ENCODE results near the gene SRRD.
A peak's percentile ranks its signal among the peaks of the same experiment; 100 is the strongest.

DNA sequence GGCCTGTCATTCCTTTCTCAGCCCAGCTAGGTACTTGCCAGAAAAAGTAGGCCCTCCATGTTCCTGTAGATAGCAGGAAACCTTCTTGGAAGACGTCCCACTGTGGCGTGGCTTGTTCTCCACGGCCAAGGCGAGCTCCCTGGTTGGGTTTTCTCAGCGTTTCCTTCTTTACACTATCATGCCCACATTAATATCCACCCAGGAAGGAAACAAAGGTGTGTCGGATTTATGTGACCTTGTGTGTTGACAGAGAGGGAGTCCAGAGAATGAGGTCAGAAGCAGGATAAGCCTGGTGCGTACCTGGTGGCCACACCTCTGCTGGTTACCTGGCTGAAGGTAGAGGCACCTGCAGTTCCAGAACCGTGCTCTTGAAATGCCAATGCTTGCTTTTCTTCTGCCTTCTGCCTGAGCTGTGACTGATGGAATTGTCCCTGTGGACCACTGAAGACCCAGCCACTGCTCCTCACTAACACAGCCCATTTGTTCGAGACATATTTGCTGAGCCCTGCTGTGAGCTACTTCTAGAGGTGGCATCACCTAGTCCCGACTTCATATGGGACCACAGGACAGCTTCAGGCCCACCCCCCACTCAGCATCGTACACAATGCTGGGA, 46.7 kb upstream of the SRRD start:
- TF ChIP-seq POLR2A (IDR thresholded peaks at IDR 0.05), result no peak
- TF ChIP-seq, protein P1, sequence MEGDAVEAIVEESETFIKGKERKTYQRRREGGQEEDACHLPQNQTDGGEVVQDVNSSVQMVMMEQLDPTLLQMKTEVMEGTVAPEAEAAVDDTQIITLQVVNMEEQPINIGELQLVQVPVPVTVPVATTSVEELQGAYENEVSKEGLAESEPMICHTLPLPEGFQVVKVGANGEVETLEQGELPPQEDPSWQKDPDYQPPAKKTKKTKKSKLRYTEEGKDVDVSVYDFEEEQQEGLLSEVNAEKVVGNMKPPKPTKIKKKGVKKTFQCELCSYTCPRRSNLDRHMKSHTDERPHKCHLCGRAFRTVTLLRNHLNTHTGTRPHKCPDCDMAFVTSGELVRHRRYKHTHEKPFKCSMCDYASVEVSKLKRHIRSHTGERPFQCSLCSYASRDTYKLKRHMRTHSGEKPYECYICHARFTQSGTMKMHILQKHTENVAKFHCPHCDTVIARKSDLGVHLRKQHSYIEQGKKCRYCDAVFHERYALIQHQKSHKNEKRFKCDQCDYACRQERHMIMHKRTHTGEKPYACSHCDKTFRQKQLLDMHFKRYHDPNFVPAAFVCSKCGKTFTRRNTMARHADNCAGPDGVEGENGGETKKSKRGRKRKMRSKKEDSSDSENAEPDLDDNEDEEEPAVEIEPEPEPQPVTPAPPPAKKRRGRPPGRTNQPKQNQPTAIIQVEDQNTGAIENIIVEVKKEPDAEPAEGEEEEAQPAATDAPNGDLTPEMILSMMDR (IDR thresholded peaks at IDR 0.05), result peak in 3 of 6 experiments; percentile 17 to 26 (median 26)

Measured in Peyer's patch (tissue), 4 donors.